DOHH2 (cell line): Measurements from ENCODE around the gene ZNF764.

Source experiments
- CTCF ChIP-seq: fragments of 200-600 bp; sonication (generic); IDR thresholded peaks from one replicate; pipeline ENCODE4 v1.5.1; 2014; ENCODE audit warnings: antibody characterized with exemption, mild to moderate bottlenecking, low read depth, low read length; ENCODE audit not compliant: poor library complexity, severe bottlenecking
- EZH2phosphoT487 ChIP-seq: fragments of 200-600 bp; sonication (generic); IDR thresholded peaks from 2 replicates; pipeline ENCODE4 v1.6.1; 2017; ENCODE audit warnings: borderline replicate concordance, mild to moderate bottlenecking, antibody characterized with exemption, low read length, moderate library complexity, mixed read lengths

DNA sequence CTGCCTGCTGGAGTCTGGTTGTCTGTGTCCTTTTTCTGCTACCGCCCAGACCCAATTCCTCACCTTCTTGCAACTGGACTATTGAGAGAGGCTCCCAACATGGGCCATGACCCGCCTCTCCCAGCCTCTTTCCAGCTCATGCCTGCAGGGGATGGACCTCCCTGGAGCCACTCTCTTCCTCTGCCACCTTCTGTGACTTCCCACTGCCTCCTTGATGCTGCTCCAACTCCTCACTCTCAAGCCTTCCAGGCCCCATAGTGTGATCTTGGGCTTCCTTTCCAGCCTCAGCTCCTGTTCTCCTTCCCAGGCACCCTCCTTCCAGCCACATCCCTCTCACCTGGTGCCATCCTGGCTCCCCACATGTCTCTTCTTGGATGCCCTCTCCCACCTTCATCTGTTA is 42.9 kb downstream of the ZNF764 start:
- TF ChIP-seq CTCF (no peak), EZH2phosphoT487 (no peak)
